ENCODE data around the gene S100A5.

GRCh38 chr1:153509036-153509435, 31.7 kb downstream of the S100A5 start:
- TF ChIP-seq YY1 (IDR thresholded peaks at IDR 0.05; ENCODE audit: insufficient read depth, insufficient read length) (no peak), ZNF274 (IDR thresholded peaks at IDR 0.05; ENCODE audit: low read depth, low read length) (no peak)

Measured in NT2/D1 (cell line).